ENCODE results near the gene NOS1AP. TPM values are rescaled to one million over a fixed set of nuclear protein-coding genes. Genes with fewer than 3 reads are reported as not detected.

Gene NOS1AP
- polyA plus RNA-seq, 1 of the 3 experiments (the other 2 are of a cell fraction), result 0.03 TPM

GRCh38 chr1:162279136-162279498 is 209.6 kb downstream of the NOS1AP start:
- Histone ChIP-seq H3K4me2 (no peak overlapping the region), H3K9me2 (no peaks in the 10 kb centered on the region), H3K79me2 (ENCODE audit: insufficient read depth) (no peaks in the 10 kb centered on the region), H3K9ac (no peak overlapping the region), H3F3A (replicated peaks; ENCODE audit: insufficient read depth) (no peaks in the 10 kb centered on the region), H3K4me1 (ENCODE audit: control insufficient read depth in 1 of 2, insufficient read depth in 2 of 2, low read depth in 1 of 2, low read length in 1 of 2) (peaks cover 0 to 5% of the 10 kb centered on the region in 2 experiments; a peak in 2 of 4 replicates), H3K27me3 (ENCODE audit: insufficient read depth) (peaks cover 20% of the 10 kb centered on the region; the same call in 1 of the 2 replicates), H4K20me1 (ENCODE audit: insufficient read depth) (no peaks in the 10 kb centered on the region), H2AFZ (ENCODE audit: low read depth) (no peak overlapping the region), H3K36me3 (replicated peaks in 1 of 2; ENCODE audit: control insufficient read depth in 1 of 2, insufficient read depth in 2 of 2, low read length in 1 of 2) (no peaks in the 10 kb centered on the region), H3K27ac (ENCODE audit: low read depth in 2 of 2, low read length in 1 of 2) (no peak overlapping the region), H3K9me3 (no peaks in the 10 kb centered on the region), H3K4me3 (ENCODE audit: low read depth in 2 of 2, low read length in 1 of 2) (no peak overlapping the region)
- TF ChIP-seq SMC3 (IDR thresholded peaks at IDR 0.05; ENCODE audit: low read depth, low read length), result no peak
- TF ChIP-seq CTCF (IDR thresholded peaks at IDR 0.05), result no peak
- no peak for TF ChIP-seq USF2 (IDR thresholded peaks at IDR 0.05; ENCODE audit: borderline replicate concordance, low read depth, low read length)
- no peak for TF ChIP-seq ZBTB33 (IDR thresholded peaks at IDR 0.05; ENCODE audit: borderline replicate concordance, low read depth)
- no peak for TF ChIP-seq MEF2A (IDR thresholded peaks at IDR 0.05; ENCODE audit: borderline replicate concordance, low read depth)
- no peak for TF ChIP-seq MAX (IDR thresholded peaks at IDR 0.05; ENCODE audit: low read depth)
- TF ChIP-seq NRF1 (IDR thresholded peaks at IDR 0.05; ENCODE audit: low read depth, low read length), result no peak
- TF ChIP-seq ELF1 (IDR thresholded peaks at IDR 0.05), result no peak
- TF ChIP-seq SIN3A (IDR thresholded peaks at IDR 0.05; ENCODE audit: borderline replicate concordance, low read depth, low read length), result no peak
- no peak for TF ChIP-seq RAD21 (IDR thresholded peaks at IDR 0.05; ENCODE audit: low read length)
- no peak for TF ChIP-seq YY1 (IDR thresholded peaks at IDR 0.05; ENCODE audit: low read depth)
- no peak for TF ChIP-seq RFX5 (IDR thresholded peaks at IDR 0.05; ENCODE audit: low read length)
- TF ChIP-seq TEAD4 (IDR thresholded peaks at IDR 0.05; ENCODE audit: borderline replicate concordance, insufficient read depth), result no peak
- DNase-seq, result no peak
- 50% methylated on average over 4 of the region's 7 CpGs for WGBS (ENCODE audit: low lambda C conversion rate)
- ChIA-PET POLR2A (no interaction called here), CTCF (interaction anchor here (0.9 to 2.4 kb wide), 3 partner anchors 78 to 223 kb away, joined by 3 to 11 read pairs (median 3); no protein-coding TSS in a partner anchor)

- H3K79me2 ChIP-seq (ENCODE audit: insufficient read depth), result no peaks in the 10 kb centered on the region
- no peaks in the 10 kb centered on the region for H3K36me3 ChIP-seq (replicated peaks in 1 of 2; ENCODE audit: control insufficient read depth in 1 of 2, insufficient read depth in 2 of 2, low read length in 1 of 2)
- peaks cover 0 to 7% of the 10 kb centered on the region in 2 experiments; a peak in 2 of 4 replicates for H3K4me1 ChIP-seq (ENCODE audit: control insufficient read depth in 1 of 2, insufficient read depth in 2 of 2, low read depth in 1 of 2, low read length in 1 of 2)
- H3F3A ChIP-seq (replicated peaks; ENCODE audit: insufficient read depth), result no peaks in the 10 kb centered on the region
- H2AFZ ChIP-seq (ENCODE audit: low read depth), result no peak overlapping the region
- no peak overlapping the region for H3K4me2 ChIP-seq
- H3K9ac ChIP-seq, result no peak overlapping the region
- peaks cover 19% of the 10 kb centered on the region; the same call in 1 of the 2 replicates for H3K27me3 ChIP-seq (ENCODE audit: insufficient read depth)
- CTCF ChIA-PET, result interaction anchor here (2.4 kb wide), 1 partner anchor 226 kb away, joined by 11 read pairs; no protein-coding TSS in a partner anchor
- no peak overlapping the region for H3K27ac ChIP-seq (ENCODE audit: low read depth in 2 of 2, low read length in 1 of 2)
- no peaks in the 10 kb centered on the region for H3K9me2 ChIP-seq
- DNase-seq, result no peak
- POLR2A ChIA-PET, result no interaction called here
- 32% methylated on average over 3 of the region's 3 CpGs for WGBS (ENCODE audit: low lambda C conversion rate)
- H4K20me1 ChIP-seq (ENCODE audit: insufficient read depth), result no peaks in the 10 kb centered on the region
- H3K9me3 ChIP-seq, result no peaks in the 10 kb centered on the region
- no peak overlapping the region for H3K4me3 ChIP-seq (ENCODE audit: low read depth in 2 of 2, low read length in 1 of 2)
- TF ChIP-seq IRF3 (IDR thresholded peaks at IDR 0.05; ENCODE audit: low read depth, low read length), result no peak
- no peak for TF ChIP-seq JUND (IDR thresholded peaks at IDR 0.05)
- no peak for TF ChIP-seq ZBTB33 (IDR thresholded peaks at IDR 0.05; ENCODE audit: borderline replicate concordance, low read depth)
- TF ChIP-seq PBX3 (IDR thresholded peaks at IDR 0.05), result no peak
- no peak for TF ChIP-seq NFIC (IDR thresholded peaks at IDR 0.05; ENCODE audit: borderline replicate concordance)
- TF ChIP-seq RCOR1 (IDR thresholded peaks at IDR 0.05; ENCODE audit: low read length), result no peak
- no peak for TF ChIP-seq FOSL2 (IDR thresholded peaks at IDR 0.05; ENCODE audit: borderline replicate concordance, low read depth)
- no peak for TF ChIP-seq MEF2A (IDR thresholded peaks at IDR 0.05; ENCODE audit: borderline replicate concordance, low read depth)
These were observed 211.9 kb downstream of the NOS1AP start for GRCh38 chr1:162281426-162281825.

Data from SK-N-SH (cell line).